Skeletal muscle cell (primary cell): Measurements from ENCODE around the gene VTI1A.
"Not testable (repeated sequence)": the region's sequence is repeated elsewhere in the genome, so short reads cannot be mapped to it uniquely, and the experiment has no call there.

Experiments
- DNase-seq: peaks from one replicate; pipeline ENCODE4 v3.0.0-alpha.2; 2010; ENCODE audit warnings: low read depth
- H3K4me3 ChIP-seq: 2 replicates; pipeline ENCODE4 v1.5.1; 2011; ENCODE audit warnings: low read depth, mild to moderate bottlenecking, control low read depth, low read length, moderate library complexity

Gene VTI1A

DNA sequence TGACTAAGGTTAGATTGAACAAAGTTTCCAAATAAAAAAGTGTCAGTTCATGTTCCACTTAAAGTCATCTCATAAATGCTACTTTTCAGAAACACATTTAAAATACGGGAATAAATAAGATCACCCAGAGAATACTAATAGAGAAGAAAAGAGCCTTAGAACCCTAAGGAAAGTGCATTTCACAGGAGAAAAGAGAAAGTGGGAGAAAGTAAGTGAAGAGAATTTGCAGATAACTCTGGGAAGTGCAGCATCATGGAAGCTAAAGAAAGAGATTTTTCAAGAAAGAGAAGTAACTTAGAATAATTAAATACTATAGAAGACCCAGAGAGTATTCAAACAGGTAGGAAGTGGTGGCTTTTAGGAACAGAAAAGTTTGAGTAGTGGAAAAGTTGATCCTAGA lies 132.6 kb downstream of the VTI1A start:
- no peak for DNase-seq
- no peak overlapping the region for H3K4me3 ChIP-seq

DNA sequence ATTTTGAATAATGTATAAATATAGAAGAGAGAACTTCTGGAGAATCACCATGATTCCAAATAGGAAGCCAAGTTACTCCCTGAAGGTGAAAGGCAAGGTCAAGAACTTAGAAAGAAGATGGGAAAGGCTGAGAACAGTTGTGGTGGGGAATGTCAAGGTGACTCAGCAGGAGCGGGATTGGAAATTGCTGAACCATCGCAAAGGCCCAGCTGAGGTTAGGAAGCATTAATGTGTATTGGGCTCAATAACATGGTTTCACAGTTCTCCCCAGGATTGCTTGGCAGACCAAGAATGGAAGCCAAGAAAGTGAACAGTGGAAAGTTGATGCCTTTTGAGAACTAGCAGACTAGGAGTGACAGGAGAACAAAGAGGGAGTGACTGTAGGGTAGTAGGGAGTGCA lies 133.3 kb downstream of the VTI1A start:
- DNase-seq = no peak
- no peak overlapping the region for H3K4me3 ChIP-seq

DNA sequence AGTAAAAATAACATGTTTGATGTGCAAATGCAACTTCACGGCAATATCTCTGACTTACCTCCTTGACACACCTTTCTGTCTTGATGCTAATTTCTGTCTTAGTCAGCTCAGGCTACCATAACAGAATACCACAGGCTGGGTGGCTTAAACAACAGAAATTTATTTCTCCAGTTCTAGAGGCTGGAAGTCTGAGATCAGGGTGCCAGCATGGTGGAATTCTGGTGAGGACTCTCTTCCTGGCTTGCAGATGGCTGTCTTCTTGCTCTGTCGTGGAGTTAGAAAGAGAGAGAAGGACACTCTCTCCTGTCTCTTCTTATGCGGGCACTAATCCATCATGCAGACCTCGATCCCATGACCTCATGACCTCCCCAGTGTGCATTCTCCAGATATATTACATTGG lies 134.9 kb downstream of the VTI1A start:
- H3K4me3 ChIP-seq = no peak overlapping the region

DNA sequence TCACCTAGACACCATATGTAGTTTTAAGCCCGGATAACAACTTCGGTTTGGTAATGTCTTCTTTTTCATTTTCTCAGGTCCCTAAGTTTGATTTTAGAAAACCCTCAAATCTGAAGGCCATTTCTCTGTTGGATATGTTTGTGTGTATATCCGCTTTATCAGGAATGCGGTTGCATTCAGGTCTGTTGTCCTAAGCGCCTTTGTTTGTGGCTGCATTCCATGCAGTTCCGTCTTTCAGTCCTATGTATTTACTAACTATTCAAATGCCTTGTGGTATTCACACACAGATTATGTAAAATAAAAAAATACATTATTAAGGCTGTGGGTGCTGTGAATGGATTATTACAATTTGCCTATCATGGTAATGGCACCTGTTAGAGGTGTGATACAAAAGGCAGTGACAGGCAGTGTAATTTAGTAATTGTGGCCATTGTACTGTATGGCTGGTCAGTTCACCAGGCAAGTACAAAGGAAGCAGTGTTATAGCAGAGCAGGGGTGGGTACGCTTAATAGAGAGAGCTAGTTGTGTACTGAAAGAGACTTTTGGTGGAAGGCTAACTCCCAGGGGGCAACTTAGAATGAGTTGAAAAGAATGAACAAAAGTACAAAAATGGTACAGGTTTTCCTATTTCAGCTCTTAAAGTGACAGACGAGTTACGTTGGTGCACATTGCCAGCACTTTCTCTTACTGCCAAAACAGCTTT lies 136.4 kb downstream of the VTI1A start:
- no peak overlapping the region for H3K4me3 ChIP-seq
- DNase-seq = no peak

More for the DNA sequence above, 134.9 kb downstream of the VTI1A start:
- DNase-seq = no peak

DNA sequence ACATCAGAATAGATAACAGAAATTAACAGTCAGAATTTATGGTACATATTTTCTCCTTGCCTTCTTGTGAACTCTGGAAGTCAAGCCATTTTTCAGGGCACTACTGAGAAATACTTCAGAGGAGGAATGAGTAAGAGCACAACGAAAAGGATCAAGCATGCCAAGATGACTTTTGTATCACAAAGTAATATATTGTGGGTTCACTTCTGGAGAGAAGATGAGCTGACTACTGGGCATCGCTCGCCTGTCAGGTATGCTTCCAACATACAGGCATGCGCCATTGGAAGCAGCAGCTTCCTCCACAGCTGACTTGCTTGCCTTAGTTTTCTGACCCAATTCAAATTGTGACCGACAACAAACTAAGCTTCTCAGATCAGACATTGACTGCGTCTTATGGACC lies 137.3 kb downstream of the VTI1A start:
- DNase-seq = no peak
- no peak overlapping the region for H3K4me3 ChIP-seq

DNA sequence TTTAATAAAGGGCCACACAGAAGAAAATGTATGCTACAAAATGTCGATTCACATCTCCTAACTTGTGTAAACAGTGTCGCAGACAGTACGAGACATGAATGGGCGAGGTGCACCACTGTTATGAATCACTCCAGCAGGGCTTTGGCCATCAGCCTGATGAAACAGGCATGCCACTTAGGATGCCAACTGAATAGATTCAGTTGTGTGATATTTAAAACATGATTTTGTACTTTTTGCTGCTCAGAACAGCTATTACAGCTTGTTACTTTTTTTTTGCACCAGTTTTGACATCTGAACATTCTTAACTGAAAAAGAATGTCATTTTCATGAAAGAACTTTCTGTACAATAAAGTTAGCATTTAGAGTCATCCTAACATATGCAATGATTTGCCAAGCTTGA lies 138.1 kb downstream of the VTI1A start:
- DNase-seq = no peak
- no peak overlapping the region for H3K4me3 ChIP-seq

DNA sequence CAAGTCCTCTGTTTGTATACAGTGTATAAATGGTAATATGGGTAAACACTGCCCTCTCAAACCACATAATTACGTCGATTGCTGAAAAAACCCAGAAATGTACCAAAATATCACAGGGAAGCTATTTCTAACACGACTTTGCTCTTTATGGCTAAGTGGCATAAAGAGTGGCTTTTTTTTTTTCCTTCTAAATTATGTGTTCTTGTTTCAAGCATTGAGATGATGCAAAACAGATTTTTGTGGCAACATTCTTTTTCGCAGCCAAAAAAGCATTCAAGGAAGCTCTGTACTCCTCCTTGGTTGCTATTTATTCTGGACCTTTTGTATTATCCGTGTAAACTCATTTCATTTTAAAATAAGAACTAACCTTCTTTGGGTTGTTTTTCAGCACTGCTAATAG lies 138.9 kb downstream of the VTI1A start:
- no peak for DNase-seq
- no peak overlapping the region for H3K4me3 ChIP-seq

DNA sequence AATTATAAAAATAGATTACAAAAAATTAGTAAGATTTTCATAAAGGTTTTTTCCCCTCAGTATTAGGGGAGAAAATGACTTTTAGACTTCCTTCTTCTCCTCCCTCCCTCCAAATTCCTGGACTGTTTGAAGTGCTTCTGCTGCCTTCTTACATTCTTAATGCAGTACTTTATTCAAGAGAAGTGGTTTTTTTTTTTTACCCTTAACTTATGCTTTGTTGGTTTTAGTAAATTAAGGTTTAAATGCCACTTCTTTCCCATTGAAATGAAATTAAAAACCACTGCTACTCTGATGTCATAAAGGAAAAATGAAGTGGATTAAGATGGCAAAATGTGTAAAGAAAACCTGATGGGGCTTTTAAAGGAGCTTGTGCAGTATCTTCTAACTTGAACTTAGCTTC lies 140.7 kb downstream of the VTI1A start:
- no peak overlapping the region for H3K4me3 ChIP-seq
- DNase-seq = no peak

DNA sequence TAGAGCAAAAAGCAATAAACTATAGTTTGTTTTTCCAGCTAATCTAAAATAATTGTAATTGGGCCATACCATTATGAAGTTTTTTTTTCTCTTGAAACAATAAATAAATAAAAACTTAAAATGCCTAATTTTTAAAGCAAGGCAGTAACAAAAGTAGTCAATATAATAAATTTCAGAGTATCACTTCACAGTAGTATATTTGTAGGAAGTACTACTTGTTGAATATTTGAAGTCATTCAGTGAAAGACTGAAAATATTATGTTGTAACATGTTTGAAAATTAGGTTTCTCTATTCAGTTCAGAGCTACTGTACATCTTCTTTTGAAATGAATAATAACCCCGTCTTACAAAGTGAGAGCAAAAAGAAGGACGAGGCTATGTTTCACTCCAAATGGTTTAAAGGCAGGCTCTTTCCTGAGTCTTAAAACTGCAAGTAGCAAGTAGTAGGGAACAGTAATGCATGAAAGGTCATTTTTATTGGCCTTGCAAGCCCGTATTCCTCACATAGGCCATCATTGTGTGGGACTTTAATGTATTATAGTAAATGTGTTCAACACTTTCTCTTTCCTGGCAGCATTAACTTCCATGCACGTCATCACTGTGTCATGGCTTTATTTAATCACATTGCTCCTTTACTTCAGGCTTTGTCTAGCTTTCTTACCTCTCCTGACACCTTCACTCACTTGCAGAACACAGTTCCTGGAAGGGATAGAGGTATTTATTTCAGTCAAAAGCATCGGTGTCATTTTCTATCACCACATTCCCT lies 141.4 kb downstream of the VTI1A start:
- H3K4me3 ChIP-seq = no peak overlapping the region
- no peak for DNase-seq

DNA sequence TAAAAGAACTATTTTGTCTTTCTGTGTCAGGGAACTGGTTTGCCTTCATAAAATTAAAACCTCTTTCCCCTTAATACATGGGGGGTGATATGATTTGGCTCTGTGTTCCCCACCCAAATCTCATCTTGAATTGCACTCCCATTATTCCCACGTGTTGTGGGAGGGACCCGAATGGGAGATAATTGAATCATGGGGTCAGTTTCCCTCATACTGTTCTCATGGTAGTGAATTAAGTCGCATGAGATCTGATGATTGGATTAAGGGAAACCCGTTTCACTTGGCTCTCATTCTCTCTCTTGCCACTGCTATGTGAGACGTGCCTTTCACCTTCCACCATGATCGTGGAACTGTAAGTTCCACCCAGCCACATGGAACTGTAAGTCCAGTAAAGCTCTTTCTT lies 142.1 kb downstream of the VTI1A start:
- DNase-seq = no peak
- H3K4me3 ChIP-seq = no peak overlapping the region

DNA sequence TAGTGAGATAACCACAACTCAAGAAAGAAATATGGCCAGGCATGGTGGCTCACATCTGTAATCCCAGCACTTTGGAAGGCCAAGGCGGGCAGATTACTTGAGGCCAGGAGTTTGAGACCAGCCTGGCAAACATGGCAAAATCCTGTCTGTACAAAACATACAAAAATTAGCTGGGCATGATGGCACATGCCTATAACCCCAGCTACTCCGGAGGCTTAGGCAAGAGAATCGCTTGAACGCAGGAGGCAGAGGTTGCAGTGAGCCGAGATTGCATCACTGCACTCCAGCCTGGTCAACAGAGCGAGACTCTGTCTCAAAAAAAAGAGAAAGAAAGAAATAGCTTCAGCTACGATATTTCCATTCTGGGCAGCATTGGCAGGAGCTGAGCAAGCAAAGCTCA lies 143.8 kb downstream of the VTI1A start:
- not testable (repeated sequence) for DNase-seq, H3K4me3 ChIP-seq

DNA sequence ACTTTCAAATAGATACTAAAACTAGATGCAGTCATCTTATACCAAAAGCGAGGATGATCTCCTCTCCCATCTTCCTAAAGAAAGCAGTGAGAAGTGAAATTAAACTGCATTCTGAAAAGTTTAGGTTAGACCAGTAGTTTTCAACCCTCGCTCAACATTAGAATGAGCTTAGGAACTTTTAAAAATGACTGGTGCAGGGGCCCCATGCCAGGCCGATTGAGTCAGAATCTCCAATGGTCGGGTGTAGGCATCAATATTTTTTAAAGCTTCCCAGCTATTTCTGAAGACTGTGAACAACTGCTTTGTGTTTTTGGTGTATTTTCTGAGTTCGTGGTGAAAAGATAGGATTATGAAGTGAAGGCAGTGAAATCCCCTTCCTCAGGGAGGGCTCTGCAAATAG lies 146.0 kb downstream of the VTI1A start:
- DNase-seq = no peak
- H3K4me3 ChIP-seq = no peak overlapping the region

DNA sequence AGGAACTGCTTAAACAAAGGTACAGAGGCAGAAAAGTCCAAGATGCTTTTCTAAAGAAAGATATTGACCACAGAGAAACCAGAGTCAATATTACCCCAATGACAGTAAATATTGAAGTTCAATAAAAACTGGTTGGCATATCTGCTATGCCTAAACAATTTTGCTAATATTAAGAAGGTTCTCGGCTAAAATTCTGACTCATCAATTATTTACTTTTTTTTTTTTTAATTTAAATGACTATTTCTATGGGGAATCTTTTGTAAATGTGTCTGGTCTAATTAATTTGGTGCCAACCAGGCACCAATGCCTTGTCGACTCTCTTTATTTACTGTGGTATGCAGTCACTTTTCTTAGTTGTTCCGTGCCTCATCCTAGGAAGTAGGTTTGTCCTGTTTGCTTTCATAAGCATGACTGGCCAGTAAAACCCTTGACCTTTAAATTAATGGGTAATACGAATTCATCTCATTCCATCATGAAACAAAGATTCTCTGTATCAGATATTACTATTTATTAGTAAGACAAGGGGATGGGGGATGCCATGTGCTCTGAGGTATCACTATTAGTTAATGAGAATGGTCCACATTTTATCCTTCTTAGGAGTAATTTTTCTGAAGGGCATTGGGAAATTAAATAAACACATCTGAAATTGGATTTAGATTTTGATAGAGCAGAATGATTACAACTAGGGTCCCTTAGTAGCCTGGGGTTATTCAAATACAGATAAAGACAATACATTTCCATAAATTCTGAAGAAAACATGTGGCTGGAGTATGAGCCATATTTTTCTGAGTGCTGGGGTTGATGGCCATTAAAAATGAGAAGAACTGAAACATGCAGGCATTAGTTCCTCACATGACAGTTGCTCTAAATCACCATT lies 154.4 kb downstream of the VTI1A start:
- no peak for DNase-seq
- no peak overlapping the region for H3K4me3 ChIP-seq

DNA sequence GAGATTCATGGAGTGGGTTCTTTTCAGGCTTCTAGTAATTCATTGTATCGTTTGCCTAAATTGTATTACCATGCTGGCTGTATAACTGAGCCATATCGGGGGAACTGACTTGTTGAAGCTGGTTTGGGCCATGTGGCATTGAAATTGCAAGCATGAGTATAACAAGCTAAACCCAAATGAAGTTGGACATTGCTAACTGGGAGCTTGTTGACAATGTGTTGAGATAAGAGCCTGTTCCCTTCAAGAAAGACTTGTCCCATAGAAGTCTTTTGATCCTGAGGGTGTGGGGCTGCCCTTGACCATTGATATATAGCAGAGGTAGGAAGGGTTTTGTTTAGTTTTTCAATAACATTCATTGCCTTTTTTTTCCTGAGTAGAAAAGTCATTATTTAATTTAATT lies 156.0 kb downstream of the VTI1A start:
- no peak for DNase-seq
- no peak overlapping the region for H3K4me3 ChIP-seq

DNA sequence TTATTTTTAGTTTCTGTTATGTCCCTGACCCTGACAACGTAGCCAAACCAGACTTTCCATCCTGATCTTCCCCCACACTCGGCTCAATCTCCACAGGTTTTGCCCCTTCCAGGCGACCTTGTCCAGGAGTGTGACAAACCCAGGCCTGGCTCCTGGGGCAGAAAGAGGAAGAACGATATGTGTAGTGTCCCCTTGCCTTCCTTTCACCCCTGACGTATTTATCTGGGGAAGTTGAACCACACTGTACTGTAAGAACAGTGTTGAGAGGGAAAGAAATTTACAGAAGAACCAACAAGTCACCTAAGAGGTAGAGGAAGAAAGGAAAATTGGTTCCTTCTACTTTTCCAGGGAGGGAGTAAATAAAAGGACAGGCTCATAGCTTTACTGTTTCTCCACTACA lies 158.0 kb downstream of the VTI1A start:
- no peak overlapping the region for H3K4me3 ChIP-seq
- no peak for DNase-seq

DNA sequence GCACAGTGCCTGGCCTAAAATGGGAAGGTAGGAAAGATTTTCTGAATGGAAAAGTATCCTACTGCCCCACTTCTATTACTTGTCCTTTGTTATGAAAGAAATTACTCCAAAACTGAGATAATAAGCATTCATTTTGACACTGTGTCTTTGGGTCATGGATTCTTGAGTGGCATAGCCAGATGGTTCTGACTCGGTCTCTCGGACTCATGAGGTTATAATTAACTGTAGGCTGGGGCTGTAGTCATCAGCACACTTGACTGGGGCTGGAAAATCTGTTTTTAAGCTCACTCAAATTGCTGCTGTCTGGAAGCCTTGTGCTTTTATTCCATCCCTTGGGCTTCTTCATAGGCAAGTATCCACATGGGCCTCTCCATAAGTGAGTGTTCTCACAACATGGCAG lies 160.5 kb downstream of the VTI1A start:
- no peak for DNase-seq

DNA sequence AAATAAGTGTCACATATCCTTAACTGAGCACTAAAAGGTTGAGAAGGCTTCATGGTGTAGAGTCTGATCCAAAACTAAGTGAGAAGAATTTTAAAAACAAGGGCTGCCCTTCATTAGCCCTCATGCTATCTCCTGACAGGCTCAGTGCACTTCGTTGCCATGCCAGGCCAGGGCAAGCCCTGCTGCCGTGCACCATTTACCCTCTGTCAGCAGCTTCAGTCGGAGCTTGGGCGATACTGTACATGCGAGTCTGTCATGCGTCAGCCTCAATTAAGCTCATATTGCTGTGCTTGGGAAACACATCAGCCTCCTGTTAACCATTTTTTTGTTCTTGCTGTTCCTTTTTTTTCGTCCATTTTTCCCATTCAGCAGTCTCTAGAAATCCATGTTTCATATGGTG lies 166.6 kb downstream of the VTI1A start:
- DNase-seq = no peak
- no peak overlapping the region for H3K4me3 ChIP-seq

More for the DNA sequence above, 160.5 kb downstream of the VTI1A start:
- no peak overlapping the region for H3K4me3 ChIP-seq

DNA sequence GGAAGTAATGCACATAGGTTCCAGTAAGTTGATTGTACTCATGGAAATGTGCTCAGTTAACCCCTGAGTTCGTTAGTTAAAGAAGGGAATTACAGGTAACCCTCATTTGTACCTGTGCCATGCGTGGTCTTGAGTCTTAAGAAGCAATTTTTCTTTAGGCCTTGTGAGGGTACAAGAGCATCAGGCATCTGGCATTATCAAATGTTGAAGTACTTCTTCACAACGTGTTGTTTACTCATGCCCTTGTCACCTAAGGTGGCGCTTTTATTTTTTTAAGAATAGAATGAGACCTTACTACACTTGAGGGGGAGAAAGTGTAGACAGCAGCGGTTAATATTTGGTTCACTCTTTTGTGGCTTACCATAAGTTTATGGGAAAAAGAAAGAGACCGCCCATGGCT lies 167.1 kb downstream of the VTI1A start:
- H3K4me3 ChIP-seq = no peak overlapping the region
- DNase-seq = no peak

DNA sequence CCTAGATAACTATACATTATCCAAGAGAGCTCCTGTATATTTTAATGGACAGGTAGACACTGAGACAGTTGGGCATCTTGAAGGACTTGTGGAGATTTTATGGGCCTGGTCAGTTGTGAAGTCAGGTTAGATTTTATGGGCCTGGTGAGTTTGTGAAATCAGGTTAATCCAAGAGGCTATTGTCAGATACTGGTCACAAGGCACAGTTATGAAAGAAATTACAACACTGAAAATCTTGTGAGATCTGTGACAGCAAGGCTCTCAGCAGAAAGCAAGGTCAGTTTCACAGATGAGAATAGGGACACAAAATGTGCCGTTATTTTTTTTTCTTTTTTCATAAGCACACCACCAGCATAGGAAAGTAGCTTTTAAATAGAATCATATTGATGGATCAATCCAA lies 167.6 kb downstream of the VTI1A start:
- DNase-seq = no peak
- no peak overlapping the region for H3K4me3 ChIP-seq

DNA sequence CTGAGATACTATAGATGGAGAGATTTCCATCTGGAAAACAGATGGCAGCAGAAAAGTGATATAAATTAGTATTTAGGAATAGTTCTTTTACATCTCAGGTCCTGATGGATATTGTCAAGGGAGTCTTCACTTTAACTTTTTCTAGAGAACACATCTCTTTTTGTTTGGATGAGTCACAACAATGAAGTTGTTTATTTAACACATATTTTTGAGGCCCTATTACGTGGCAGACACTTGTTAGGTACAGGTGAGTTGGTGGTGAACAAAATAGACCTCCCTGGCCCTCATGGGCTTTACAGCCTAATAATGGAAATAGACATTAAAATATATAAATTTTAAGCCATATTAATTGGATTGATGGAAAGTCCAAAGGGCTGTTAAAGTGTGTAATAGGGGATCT lies 168.3 kb downstream of the VTI1A start:
- H3K4me3 ChIP-seq = no peak overlapping the region
- DNase-seq = no peak
